GM12891 (cell line): ENCODE measurements around the gene SPAG7.

ENCODE experiments used
- DNase-seq: peaks from one replicate; pipeline ENCODE4 v3.0.0; 2011; ENCODE audit warnings: low spot score; ENCODE audit not compliant: insufficient read length
- FAIRE-seq: peaks from 2 replicates; lab custom pipeline; 2011; peaks lifted over from hg19 to GRCh38; lab: Jason Lieb, UNC
- PAX5 ChIP-seq: IDR thresholded peaks from 2 replicates; pipeline ENCODE4 v1.6.1; 2011; ENCODE audit warnings: low read length, moderate library complexity, mild to moderate bottlenecking; ENCODE audit not compliant: insufficient read depth, severe bottlenecking
- POLR2A ChIP-seq: IDR thresholded peaks from 2 replicates; pipeline ENCODE4 v1.6.1; 2011; ENCODE audit warnings: low read depth, low read length, control low read depth
- POLR2AphosphoS5 ChIP-seq: IDR thresholded peaks from 2 replicates; pipeline ENCODE4 v1.6.1; 2011; ENCODE audit warnings: low read depth, low read length, control low read depth
- POU2F2 ChIP-seq: IDR thresholded peaks from 2 replicates; pipeline ENCODE4 v1.6.1; 2011; ENCODE audit warnings: low read depth, mild to moderate bottlenecking, control low read depth, low read length, moderate library complexity
- SPI1 ChIP-seq: IDR thresholded peaks from 2 replicates; pipeline ENCODE4 v1.6.1; 2011; ENCODE audit warnings: low read depth, low read length, control low read depth
- TAF1 ChIP-seq: IDR thresholded peaks from 2 replicates; pipeline ENCODE4 v1.6.1; 2011; ENCODE audit warnings: low read depth, low read length, control low read depth

The SPAG7 gene

GRCh38 chr17:4966844-4967538 is 626 bp downstream of the SPAG7 start:
- FAIRE-seq = peak; percentile 100
- TF ChIP-seq SPI1 = no peak
- peak; percentile 47 for TF ChIP-seq POLR2A
- 0 out of 2 replicates have a peak, but pooled peaks have one; percentile 33 for TF ChIP-seq POU2F2
- peak; percentile 93 for DNase-seq

DNA sequence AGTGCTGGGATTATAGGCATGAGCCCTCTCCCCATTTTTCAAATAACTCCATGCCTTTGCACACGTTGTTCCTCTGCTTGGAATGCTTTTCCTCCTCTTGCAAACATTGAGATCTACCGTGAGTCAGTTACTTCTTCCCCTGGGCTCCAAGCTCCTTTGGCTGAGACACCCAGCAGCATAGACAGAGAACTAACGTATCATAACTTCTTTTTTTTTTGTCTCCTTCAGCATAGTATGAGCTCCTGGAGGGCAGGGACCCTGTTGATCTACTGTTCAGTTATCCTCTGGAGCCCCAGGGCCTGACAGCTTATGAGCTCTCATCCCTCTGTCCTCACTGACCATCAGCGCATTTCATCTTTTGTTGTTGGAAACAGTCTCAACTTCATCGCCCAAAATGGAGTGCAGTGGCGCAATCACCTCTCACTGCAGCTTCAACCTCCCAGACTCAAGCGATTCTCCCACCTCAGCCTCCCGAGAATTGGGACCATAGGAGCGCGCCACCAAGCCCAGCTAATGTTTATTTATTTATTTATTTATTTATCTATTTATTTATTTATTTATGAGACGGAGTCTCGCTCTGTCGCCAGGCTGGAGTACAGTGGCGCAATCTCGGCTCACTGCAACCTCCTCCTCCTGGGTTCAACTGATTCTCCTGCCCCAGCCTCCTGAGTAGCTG is 2.2 kb downstream of the SPAG7 start:
- DNase-seq (no peak), FAIRE-seq (no peak)
- TF ChIP-seq TAF1 (no peak), POLR2AphosphoS5 (no peak), SPI1 (no peak), PAX5 (no peak), POU2F2 (no peak), POLR2A (no peak)

GRCh38 chr17:4960279-4960922 is 7.2 kb downstream of the SPAG7 start:
- FAIRE-seq (no peak), DNase-seq (no peak)
- TF ChIP-seq PAX5 (no peak), POU2F2 (no peak), POLR2AphosphoS5 (no peak), POLR2A (no peak), TAF1 (no peak), SPI1 (no peak)

DNA sequence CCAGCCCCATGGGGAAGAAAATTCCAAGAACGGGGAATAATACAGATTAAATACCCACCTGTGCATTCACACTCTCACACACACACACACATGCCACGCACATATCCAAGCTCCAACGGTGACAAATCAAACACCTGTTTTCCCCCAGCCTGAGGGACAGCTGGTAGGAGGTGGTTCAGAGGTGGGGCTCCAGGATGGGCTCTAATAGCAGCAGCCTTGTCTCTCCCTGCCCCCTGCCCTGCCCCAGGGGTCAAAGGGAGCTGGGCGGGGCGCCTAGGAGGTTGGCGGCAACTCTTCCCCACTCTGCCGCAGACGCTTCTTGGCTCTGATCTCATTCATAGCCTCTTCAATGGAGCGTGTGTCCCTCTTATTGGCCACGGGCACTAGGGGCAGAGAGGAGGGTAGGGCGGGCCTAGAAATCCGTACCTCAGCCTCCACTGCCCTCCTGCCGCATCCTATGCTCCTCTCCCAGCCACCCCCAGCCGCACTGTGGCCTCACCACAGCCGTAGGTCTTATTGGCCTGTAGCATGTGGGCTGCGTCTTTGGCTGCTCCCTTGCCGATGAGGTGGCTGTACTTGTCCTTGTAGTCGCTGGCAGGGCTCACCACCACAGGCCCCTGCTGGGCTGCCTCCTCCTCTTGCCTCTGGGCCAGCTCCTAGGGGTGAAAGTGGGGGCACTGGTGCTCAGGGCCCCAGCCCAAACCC is 8.2 kb downstream of the SPAG7 start:
- FAIRE-seq = no peak
- DNase-seq = no peak
- TF ChIP-seq SPI1 (no peak), PAX5 (no peak), POLR2A (no peak), POLR2AphosphoS5 (no peak), POU2F2 (no peak), TAF1 (no peak)

GRCh38 chr17:4958102-4958501 is 9.5 kb downstream of the SPAG7 start:
- TF ChIP-seq POLR2AphosphoS5 (no peak), PAX5 (no peak), POU2F2 (no peak), TAF1 (no peak), SPI1 (no peak), POLR2A (no peak)

GRCh38 chr17:4956493-4957061 is 11.0 kb downstream of the SPAG7 start:
- no peak for TF ChIP-seq SPI1
- TF ChIP-seq POLR2AphosphoS5 = 0 out of 2 replicates have a peak, but pooled peaks have one; percentile 28
- no peak for TF ChIP-seq POU2F2

More at GRCh38 chr17:4958102-4958501, 9.5 kb downstream of the SPAG7 start:
- no peak for FAIRE-seq
- no peak for DNase-seq

DNA sequence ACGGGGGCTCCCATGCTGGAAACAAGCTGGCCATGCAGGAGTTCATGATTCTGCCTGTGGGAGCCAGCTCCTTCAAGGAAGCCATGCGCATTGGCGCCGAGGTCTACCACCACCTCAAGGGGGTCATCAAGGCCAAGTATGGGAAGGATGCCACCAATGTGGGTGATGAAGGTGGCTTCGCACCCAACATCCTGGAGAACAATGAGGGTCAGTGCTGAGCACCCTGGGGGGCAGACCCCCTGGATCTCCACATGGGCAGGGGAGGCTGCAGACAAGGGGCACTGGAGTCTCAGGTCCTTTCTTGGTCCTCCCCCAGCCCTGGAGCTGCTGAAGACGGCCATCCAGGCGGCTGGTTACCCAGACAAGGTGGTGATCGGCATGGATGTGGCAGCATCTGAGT is 12.5 kb downstream of the SPAG7 start:
- FAIRE-seq (no peak), DNase-seq (no peak)
- TF ChIP-seq POLR2AphosphoS5 (no peak), SPI1 (no peak), POLR2A (no peak), TAF1 (no peak), POU2F2 (no peak), PAX5 (no peak)

More at GRCh38 chr17:4956493-4957061, 11.0 kb downstream of the SPAG7 start:
- DNase-seq (no peak), FAIRE-seq (peak; percentile 71)

- no peak for TF ChIP-seq POLR2AphosphoS5
- no peak for TF ChIP-seq TAF1
- FAIRE-seq (no peak), DNase-seq (no peak)
Observed at GRCh38 chr17:4953451-4953961, 14.1 kb downstream of the SPAG7 start.

- FAIRE-seq (no peak), DNase-seq (no peak)
- TF ChIP-seq PAX5 (no peak), POLR2A (no peak), TAF1 (no peak), POLR2AphosphoS5 (no peak), POU2F2 (no peak), SPI1 (no peak)
Observed at GRCh38 chr17:4951486-4951885, 16.1 kb downstream of the SPAG7 start.
